Epithelial cell of umbilical artery (primary cell): ENCODE measurements around the gene ADD2. TPM values are rescaled to one million over a fixed set of nuclear protein-coding genes. Genes with fewer than 3 reads are reported as not detected.

Experiments
- total RNA-seq: library from RNA; depleted of rRNA; stranded (reverse); fragments of >200 nt; gene quantifications from 2 replicates; pipeline ENCODE4 v1.2.3, GENCODE V29; 2014

The ADD2 gene, protein sequence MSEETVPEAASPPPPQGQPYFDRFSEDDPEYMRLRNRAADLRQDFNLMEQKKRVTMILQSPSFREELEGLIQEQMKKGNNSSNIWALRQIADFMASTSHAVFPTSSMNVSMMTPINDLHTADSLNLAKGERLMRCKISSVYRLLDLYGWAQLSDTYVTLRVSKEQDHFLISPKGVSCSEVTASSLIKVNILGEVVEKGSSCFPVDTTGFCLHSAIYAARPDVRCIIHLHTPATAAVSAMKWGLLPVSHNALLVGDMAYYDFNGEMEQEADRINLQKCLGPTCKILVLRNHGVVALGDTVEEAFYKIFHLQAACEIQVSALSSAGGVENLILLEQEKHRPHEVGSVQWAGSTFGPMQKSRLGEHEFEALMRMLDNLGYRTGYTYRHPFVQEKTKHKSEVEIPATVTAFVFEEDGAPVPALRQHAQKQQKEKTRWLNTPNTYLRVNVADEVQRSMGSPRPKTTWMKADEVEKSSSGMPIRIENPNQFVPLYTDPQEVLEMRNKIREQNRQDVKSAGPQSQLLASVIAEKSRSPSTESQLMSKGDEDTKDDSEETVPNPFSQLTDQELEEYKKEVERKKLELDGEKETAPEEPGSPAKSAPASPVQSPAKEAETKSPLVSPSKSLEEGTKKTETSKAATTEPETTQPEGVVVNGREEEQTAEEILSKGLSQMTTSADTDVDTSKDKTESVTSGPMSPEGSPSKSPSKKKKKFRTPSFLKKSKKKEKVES
- 1.8 and 2.9 TPM in 2 replicates for total RNA-seq

DNA sequence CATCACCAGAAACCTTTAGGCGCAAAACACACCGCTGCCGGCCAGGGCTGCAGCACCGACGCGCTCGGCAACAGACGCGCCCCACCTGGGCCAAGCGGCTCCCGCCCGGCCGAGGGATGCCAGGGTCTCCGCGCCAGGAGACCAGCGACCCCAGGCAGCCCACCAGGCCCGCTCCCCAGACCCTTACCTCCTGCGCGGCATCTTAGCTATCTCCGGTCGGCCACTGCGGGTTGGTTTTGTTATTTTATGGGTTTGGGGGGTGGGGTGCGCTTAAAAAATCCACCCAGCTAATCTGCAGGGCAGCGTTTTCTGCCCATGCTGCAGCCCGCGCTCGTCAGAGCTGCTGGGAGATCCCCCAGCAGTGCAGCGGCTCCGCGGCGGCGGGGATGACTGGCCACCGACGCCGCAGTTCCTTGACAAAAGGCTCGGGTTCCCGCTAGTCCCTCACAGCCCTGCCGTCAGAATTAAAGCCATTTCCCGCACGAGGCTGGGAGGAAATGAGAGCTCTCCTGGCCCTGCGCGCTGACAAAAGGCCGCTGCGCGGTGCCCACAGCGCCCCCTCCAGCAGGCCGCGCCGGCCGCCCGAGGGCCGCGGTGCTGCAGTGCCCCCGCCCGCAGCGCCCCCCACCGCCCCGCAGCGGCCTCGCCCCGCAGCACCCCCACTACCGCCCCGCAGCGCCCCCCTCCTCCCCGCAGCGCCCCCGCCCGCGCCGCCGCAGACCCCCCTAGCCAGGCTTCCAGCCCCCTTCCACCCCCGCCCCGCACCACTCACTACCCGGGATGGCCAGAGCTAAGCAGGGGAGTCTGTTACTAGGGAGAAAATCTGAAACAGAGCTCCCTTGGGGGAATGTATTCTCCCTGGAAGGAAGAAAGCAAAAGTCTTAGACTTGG lies at the start of gene ADD2:
ADD2 (minus strand) TSS at position 502 of the 891 bp plus-strand sequence. CDS start 61,792 bp downstream, outside the sequence.

DNA sequence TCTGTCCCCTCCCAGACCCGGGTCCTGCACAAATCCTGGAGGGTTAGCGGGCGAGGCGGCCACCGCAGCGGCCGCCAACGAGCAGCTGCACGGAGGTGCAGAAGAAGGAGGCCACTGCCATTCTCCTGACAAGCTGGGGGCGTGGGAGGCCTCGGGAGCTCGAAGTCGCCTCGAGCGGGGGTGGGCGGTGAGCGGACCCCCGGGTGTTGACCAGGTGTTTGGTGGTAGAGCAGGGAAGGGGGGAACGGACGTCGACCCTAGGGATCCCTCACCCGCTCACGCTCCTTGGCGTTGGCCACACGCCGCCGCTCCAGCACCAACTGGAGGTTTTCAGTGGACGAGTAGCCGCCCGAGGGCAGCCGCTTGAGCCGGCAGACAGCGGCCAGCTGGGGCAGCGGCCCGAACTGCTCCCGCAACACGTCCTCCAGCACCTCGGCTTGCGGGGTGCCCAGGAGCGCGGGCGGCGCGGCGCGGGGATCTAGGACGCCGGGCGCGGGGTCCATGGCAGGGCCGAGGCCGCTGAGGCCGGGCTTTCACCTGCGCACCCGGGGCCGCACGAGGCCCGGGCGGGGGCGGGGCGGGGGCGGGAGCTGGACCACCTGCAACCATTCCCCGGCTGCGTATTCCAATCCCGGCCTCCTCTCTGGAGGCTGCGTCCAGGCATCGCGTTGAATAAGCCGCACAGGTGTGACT lies 22.3 kb upstream of the ADD2 start, which contains the start of gene FIGLA:
FIGLA (minus strand) TSS at position 508 of the 693 bp plus-strand sequence; CDS start at position 503, 5 bp downstream.

Other genes starting within 250 kb of the ADD2 start
- under 0.01 TPM in 1 of 2 replicates, not detected in the other for gene TGFA, start 214.4 kb downstream of the ADD2 start, total RNA-seq
- gene FIGLA, start 22.4 kb upstream of the ADD2 start, total RNA-seq, result 0.76 TPM in 1 of 2 replicates, not detected in the other
- 0.15 TPM in 1 of 2 replicates, not detected in the other for gene CLEC4F, start 52.4 kb upstream of the ADD2 start, total RNA-seq
- under 0.01 and 0.30 TPM in 2 replicates for gene CD207, start 67.6 kb upstream of the ADD2 start, total RNA-seq
- gene VAX2, start 132.4 kb upstream of the ADD2 start, total RNA-seq, result 2.9 and 4.7 TPM in 2 replicates
- gene ATP6V1B1, start 167.7 kb upstream of the ADD2 start, total RNA-seq, result 0.15 and 0.65 TPM in 2 replicates
- gene ANKRD53, start 210.4 kb upstream of the ADD2 start, total RNA-seq, result 0.15 and 0.32 TPM in 2 replicates
- 19.9 and 20.8 TPM in 2 replicates for gene TEX261, start 226.7 kb upstream of the ADD2 start, total RNA-seq